GM21367 (cell line): ENCODE results near the gene ACAP2.
"Not testable (repeated sequence)": the region's sequence is repeated elsewhere in the genome, so short reads cannot be mapped to it uniquely, and the experiment has no call there.

Experiments used
- ATAC-seq: cut with Tn5 transposase; IDR thresholded peaks from one replicate; pipeline ENCODE4 v1.9.1; 2021; ENCODE audit not compliant: unreplicated experiment

Gene ACAP2

DNA sequence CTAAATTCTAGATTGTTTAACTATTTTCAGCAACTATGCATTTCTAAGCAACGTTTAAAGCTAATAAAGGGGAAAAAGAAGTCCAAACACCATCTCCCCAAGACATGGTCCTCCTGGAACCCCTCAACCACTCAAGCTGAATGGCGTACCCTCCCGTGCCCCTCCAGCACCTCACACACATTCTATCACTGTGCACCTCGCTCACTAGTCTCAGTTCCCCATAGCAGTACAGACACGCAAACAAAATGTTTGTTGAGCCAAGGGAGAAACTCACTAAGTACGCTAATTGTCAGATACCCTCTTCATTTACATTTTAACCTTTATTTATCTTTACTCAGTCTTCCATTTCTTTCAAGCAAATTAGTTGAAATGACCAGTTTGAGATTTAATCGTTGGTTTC is 48.8 kb downstream of the ACAP2 start:
- peak; percentile 53 for ATAC-seq

DNA sequence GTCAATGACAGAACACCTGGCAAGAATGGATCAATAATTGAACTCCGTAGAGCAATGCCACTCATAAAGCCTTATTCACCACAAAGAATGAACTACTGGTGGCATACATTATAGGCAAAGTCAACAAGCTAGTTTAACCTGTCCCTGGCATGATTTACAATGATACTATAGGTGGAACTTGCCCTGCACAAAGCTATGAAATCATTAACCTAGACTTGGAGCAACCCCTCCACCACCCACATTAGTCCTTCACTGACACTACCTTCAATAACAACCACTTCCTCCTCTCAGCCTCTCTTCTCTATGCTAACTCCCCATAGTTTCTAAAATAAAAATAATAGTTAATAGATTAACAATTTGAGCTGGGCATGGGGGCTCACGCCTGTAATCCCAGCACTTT is 54.4 kb downstream of the ACAP2 start:
- no peak for ATAC-seq

DNA sequence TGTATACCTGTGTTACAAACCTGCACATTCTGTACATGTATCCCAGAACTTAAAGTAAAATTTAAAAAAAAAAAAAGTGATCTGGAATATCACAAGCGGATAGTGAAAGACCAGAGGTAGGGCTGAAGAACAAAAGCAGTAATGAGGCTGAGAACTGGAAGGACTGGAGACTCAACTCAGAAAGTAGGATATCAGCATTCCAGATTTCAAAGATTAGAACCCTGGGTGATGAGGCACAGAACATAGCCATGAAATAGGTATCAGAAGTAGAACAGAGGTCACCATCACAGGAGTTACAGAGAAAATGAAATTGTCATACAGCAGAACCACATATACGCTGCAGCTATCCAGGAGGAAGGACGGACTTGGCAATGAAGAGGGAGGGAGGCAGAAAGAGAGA is 56.1 kb downstream of the ACAP2 start:
- ATAC-seq = no peak

DNA sequence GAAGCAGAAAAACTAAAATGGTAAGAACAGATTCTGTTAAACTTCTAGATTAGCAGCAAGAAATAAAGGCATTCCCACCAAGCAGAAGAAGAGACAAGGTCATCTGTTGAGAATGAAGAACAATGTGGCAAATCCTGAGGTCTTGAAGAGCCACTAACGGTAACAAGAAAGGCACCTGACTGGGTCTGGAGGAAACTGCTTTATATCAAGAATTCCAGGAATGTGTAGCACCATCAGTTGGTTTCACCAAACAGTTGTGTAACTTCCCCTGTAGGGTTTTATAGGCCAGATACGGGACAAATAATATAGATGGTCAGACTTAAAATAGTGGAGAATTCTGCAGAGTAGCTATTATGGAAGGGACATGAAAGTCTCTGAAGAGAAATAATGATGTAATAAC is 57.3 kb downstream of the ACAP2 start:
- ATAC-seq = no peak

DNA sequence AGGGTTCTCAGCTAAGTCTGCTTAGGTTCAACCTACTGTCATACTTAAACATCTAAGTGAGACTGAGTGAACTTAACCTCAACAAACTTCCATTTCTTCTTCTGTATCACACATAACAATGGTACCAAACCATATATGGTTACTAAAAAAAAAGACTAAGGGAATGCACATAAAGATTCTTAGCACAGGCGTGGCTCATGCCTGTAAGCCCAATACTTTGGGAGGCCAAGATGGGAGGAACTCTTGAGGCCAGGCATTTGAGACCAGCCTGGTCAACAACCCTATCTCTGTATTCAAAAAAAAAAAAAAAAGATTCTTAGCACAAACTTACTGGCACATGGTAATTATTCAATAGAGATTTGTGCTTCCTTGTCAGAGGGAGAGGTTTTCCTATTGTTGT is 57.9 kb downstream of the ACAP2 start:
- ATAC-seq = no peak

DNA sequence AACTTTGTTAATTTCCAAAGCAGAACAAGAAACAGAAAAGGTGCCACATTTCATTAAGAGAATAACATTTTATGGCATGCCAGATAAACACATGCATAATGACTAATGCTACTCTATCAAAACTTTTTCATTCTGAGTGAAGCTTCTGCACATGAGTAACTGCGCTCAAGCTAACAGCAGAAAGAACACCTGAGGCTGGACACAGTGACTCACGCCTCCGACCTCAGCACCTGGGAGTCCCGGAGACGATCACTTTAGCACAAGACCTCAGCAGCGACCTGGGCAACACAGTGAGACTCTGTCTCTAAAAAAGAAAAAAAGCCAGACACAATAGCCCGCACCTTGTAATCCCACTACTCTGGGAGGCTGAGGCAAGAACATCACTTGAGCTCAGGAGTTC is 70.6 kb downstream of the ACAP2 start:
- no peak for ATAC-seq

DNA sequence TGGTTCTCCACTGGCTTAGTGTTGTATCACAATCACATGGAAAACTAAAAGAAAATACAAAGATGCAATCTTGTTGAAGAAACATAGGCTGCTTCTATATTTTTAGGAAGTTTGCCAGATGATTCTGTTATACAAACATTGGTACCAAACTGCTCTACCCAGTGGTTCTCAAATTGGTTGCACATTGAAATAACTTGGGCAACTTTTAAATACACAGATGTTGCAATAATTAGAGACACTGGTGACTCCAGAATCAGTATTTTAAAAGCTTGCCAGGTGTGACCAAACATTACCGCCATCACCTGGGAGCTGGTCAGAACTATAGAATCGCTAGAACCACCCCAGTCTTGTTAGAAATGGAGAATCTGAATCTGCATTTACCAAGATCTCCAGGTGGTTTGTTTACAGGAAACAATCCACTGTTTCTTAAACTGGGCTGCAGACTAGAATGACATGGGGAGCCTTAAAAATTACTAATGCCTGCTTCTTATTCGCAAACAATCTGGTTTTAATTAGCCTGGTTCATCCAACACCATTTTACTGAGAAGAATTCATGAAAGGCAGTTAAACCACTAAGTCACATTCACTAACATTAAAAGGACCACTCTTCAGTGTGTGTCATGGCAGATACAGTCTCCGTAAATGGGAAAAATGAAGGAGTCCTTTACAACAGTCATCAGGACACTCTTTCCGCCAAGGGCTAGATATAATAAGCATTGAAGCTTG is 76.5 kb downstream of the ACAP2 start:
- no peak for ATAC-seq

DNA sequence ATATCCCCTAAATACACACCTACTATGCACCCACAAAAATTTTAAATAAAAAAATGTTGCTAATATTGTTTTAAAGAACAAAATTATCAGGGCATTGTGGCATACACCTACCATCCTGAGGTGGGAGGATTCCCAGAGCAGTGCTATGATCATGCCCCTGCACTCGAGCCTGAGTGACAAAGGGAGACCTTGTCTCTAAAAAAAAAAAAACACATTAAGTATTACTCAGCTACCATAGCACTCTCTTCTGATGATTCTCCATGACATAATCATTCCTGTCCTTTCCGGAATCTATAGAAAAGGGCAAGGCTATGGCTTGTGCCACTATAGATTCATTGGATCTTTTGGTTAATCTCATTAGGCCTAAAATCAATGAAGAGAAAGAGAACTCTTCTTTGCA is 77.4 kb downstream of the ACAP2 start:
- no peak for ATAC-seq

DNA sequence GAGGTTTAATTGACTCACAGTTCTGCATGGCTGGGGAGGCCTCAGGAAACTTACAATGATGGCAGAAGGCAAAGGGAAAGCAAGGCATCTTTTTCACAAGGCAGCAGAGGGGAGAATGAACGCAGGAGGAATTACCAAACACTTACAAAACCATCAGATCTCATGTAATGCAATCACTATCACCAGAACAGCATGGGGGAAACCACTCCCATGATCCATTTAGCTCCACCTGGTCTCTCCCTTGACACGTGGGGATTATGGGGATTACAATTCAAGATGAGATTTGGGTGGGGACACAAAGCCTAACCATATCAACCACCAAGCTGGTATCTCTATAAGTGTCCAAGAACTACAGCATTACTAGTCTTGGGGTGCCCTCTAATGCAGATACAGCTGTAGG is 85.0 kb downstream of the ACAP2 start:
- not testable (repeated sequence) for ATAC-seq

DNA sequence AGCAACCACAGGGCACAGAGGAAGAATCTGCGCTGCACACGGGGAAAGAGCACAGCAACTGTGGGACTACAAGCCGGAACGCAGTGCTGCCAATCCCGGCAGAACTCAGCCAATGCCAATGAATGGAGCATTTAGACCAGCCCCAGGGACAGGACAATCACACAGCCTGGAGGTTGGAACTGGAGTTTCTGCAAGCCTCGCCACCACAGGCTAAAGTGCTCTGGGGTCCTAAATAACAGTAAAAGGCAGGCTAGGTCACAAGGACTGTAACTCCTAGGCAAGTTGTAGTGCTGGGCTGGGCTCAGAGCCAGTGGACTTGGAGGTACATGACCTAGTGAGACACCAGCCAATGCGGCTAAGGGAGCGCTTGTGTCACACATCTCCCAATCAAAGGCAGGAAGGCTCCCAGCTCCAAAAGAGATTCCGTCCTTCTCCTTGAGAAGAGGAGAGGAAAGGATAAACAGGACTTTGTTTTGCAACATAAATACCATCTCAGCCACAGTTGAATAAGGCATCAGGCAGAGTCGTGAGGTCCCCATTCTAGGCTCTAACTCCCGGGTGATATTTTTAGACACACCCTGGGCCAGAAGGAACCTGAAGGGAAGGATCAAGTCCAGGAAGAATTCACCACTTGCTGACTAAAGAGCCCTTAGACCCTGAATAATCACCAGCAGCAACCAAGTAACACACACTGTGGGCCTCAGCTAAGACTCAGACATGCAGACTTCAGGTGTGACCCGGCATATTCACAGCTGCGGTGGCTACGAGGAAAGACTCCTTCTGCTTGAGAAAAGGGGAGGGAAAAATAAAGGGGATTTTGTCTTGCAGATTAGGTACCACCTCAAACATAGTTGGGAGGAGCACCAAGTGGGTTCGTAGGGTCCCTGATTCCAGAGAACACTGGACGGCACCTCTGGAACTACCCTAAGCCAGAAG is 86.4 kb downstream of the ACAP2 start:
- no peak for ATAC-seq

DNA sequence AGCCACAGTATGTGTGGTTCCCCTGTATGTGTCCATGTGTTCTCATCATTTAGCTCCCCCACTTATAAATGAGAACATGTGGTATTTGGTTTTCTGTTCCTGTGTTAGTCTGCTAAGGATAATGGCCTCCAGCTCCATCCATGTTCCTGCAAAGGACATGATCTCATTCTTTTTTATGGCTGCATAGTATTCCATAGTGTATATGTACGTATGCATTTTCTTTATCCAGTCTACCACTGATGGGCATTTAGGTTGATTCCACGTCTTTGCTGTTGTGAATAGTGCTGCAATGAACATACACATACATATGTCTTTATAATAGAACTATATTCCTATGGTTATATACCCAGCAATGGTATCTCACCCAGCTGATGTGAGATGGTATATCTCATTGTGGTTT is 88.8 kb downstream of the ACAP2 start:
- ATAC-seq = not testable (repeated sequence)

DNA sequence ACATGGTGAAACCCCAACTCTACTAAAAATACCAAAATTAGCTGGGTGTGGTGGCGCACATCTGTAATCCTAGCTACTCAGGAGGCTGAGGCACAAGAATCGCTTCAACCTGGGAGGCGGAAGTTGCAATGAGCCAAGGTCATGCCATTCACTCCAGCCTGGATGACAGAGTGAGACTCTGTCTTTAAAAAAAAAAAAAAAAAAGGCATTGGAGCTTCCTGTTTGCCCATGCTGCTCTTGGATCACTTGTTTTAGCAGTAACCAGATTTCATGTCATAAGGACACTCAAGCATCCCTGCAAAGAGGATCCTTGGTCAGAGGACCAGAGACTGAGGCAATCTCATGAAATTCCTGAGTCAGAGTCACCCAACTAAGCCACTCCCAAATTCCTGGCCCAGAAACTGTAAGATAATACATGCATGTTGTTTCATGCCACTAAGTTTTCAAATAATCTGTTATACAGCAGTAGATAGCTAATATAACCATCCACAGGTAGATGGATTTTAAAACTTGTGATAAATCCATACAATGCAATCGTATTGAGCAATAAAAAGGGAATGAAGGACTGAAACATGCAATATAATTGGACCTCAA is 89.8 kb downstream of the ACAP2 start:
- no peak for ATAC-seq

DNA sequence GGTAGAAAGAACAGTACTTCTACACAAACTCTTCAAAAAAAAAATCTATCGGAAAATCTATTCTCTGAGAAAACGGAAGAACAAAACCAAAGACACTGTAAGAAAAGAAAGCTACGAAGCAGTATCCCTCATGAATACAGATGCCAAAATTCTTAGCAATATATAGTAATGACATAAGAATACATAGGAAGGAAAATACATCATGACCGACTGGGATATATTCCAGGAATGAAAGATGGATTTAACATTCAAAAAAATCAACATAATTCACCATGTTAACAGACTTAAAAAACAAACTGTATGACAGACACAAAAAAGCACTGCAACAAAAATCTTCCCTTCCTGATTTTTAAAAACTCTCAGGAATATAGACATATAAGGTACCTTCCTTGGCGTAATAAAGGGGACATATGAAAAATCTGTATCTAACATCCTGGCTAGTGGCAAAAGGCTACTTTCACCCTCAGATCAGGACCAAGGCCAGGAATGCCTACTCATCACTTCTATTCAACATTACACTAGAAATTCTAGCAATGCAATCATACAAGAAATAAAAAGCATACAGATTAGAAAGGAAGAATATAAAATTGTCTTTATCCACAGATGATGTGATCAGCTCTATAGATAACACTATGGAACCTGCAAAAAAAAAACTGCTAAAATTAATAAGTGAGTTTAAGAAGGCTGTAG is 94.2 kb downstream of the ACAP2 start:
- ATAC-seq = no peak

DNA sequence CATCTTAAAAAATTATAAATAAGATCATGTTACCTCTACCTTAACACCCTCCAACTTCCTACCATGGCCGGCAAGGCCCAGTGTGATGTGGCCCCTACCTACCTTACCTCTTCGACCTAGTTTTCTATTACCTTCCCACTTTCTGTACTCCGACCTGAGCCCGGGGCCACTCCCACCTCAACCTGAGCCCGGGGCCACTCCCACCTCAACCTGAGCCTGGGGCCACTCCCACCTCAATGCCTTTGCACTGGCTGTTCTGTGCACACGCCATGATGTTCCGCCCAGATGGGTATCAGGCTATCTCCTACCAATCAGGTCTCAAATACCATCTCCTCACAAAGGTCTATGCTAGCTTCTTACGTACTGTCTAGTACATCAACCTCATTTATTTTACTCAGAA is 105.1 kb downstream of the ACAP2 start:
- no peak for ATAC-seq

DNA sequence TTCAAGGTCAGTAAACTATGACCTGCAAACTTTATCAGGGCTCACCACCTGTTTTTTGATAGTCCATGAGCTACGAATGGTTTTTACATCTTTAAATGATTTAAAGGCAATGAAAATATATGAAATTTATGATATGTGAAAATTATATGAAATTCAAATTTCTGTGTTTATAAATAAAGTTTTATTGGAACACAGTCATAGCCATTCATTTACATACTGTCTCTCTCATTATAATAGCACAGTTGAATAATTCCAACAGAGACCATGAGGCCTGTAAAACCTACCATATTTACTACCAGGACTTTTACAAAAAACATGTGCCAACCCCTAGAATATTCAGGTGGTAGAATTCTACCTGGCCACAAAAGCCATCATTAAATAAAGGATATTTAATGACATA is 107.9 kb downstream of the ACAP2 start:
- ATAC-seq = no peak

DNA sequence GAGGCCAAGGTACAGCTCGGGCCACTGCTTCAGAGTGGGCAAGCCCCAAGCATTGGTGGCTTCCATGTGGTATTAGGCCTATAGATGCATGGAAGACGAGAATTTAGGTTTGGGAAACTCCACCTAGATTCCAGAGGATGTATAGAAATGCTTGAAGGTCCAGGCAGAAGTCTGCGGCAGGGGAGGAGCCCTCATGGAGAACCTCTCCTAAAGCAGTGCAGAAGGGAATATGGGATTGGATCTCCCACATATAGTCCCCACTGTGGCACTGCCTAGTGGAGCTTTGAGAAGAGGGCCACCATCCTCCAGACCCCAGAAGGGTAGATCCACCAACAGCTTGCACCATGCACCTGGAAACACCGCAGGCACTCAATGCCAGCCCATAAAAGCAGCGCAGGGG is 123.8 kb downstream of the ACAP2 start:
- ATAC-seq = no peak

DNA sequence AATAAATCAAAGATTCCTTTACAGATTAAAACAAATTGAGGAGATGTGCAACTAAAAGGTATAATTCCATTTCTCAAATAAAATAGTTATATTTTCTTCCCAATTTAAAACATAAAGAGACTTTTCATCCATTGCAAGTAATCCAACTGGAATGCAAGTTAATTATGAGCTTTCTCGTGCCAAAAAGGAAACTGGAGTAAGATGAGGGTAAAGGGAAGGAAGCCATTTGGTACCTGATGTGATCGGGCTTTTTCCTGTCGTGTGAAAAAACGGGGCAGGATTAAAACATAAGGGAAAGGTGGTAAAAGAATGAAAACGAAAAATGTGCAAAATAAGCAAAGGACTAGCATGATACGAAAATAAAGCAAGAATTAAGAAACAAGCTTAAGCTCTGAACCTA is 130.1 kb downstream of the ACAP2 start:
- no peak for ATAC-seq

DNA sequence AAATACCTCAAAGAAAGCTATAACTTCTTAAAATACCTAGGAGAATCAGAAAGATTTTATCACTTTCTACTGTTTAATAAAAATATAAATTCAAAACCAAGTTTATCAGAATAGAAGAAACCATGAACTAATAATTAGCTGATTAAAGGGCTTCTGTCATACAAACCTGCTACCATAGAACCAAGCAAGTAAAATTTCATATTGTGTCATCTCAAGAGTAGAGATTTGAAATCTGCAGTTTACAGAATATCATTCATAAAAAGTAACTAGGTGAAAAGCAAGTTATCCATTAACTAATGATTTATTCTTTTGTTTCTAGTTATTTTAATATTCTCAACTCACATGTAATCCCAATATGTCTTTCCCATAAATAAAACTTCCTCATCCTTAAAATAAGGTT is 135.1 kb downstream of the ACAP2 start:
- ATAC-seq = no peak

DNA sequence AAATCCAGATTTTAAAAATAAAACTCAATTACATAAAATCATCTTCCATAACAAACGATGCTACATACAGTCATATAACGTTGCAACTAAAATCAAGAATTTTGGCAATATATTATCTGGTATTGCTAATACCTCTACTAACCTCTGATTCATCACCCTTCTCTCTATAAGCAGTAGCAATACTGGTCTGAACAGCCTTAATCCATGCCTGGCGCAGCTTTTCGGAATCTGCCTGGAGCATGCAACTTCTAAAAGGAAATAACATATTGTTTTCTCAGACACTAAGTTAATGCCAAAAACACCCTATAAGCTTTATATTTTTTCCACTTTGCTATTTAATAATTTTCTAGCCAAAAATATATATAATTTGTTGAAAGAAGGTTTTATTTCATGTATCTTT is 136.5 kb downstream of the ACAP2 start:
- ATAC-seq = no peak

DNA sequence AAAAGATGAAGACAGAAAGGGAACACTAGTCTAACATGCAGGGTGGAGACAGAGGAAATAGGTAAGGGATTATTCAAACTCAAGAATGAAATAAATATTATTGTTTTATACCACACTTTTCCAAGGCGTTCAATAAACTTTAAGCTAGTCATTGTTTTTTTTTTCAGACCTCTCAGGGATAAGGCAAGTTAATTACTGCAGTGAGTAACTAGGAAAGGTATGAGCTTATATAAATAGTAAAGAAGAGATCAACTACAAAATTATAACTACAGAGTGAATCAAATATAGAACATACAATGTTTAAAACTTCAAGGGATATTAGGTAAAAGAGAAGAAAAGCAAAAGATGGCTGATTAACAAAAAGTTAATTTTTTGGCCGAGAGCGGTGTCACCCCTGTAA is 140.4 kb downstream of the ACAP2 start:
- no peak for ATAC-seq

DNA sequence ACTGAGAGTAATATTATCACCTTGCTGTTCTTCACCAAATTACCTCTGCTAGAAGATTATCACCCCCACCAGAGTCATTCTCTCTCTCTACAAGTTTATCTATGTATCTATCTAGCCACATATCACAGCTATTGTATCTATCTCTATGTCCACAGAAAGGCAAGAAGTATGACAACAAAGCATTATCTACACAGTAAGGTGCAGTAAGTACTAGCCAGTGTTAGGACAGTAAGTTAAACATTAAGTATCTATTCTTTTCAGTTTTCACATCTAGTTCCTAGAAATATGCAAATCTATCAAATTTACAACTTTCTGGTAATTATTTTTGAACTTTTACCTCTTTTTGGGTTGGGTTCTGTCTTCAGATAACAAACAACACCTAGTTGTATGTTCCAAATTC is 145.4 kb downstream of the ACAP2 start:
- ATAC-seq = no peak
